ENCODE results near the gene C21orf58.
"Not testable (repeated sequence)": the region's sequence is repeated elsewhere in the genome, so short reads cannot be mapped to it uniquely, and the experiment has no call there.

C21orf58 gene

GRCh38 chr21:46324390-46325072 is 861 bp upstream of the C21orf58 start:
- peak; percentile 93 for DNase-seq
- ATAC-seq: peak; percentile 79

- ATAC-seq (no peak), DNase-seq (no peak)
Measured at GRCh38 chr21:46323227-46323709, 402 bp downstream of the C21orf58 start.

DNA sequence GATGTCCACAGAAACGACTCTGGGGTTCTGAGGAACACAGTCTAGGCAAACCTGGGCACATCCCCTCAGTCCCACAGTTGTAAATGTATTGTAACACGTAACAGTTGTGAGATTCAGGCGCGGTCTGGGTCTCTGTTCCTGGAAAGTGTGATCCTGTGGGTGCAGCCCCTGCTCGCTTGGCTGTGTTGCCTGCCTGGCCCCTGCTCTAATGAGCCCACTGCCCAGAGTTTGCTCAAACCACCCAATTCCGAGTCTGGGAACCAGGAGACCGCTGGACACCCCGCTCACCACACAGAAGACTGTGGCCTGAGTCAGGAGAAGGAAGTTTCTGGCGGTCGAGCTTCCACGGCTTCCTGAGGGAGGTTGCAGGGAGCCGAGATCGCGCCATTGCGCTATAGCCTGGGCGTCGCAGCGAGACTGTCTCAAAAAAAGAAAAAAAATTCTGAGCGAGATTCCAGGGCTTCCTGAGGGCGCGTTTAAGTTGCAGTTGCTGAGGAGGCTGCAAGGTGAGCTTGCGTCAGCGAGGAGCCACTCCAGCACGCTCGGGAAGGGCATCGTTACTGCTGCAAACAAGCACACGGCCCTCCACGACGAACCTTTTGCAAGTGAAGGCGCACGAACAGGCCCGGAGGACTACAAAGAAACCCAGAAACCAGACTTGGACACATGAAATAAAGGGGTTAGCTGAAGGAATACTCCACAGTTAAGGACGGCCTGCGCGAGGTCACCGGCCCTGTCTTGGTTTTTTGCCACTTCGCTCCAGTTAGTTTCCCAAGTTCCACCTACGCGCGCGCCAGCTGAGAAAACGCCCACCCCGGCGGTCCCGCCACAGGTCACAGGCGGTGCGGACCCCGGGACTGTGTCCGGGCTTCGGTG is 1.1 kb downstream of the C21orf58 start:
- no peak for ATAC-seq
- DNase-seq: peak; percentile 46

- DNase-seq: no peak
- no peak for ATAC-seq
Measured at GRCh38 chr21:46320331-46320801, 3.3 kb downstream of the C21orf58 start.

DNA sequence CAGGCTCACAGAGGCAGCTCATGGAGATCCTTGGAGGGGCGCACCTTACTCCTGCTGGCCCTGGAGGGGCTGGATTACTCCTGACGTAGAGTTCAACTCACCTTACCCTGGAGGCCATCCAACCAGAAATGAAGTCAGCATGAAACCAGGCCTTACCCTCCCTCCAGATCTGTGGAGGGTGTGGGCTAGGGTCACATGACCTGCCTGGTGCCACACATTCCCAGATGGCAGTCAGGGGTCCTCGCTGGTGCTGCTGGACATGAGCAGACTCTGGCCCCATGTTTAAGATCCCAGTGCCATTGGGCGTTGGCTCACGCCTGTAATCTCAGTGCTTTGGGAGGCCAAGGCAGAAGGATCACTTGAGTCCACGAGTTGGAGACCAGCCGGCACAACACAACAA is 4.5 kb downstream of the C21orf58 start:
- no peak for ATAC-seq
- no peak for DNase-seq

DNA sequence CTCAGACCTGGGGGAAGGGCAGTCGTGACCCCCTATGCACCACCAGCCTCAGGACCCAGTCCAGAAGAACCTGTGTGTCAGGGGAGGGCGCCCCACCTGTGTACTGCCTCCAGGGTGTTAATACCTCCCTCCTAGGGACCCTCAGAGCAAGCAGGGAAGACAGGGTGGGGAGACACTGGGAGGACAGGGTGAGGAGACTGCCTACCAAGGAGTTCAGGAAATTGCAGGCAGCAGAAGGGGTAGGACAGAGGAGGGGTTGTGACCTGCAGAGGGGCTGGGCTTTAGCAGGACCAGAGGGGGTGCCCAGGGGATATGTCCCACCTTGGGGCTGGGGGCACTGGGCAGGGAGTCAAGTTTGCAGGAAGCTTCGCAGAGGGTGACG is 5.2 kb downstream of the C21orf58 start:
- DNase-seq: no peak
- ATAC-seq: no peak

GRCh38 chr21:46317710-46318463 is 5.8 kb downstream of the C21orf58 start:
- no peak for ATAC-seq

DNA sequence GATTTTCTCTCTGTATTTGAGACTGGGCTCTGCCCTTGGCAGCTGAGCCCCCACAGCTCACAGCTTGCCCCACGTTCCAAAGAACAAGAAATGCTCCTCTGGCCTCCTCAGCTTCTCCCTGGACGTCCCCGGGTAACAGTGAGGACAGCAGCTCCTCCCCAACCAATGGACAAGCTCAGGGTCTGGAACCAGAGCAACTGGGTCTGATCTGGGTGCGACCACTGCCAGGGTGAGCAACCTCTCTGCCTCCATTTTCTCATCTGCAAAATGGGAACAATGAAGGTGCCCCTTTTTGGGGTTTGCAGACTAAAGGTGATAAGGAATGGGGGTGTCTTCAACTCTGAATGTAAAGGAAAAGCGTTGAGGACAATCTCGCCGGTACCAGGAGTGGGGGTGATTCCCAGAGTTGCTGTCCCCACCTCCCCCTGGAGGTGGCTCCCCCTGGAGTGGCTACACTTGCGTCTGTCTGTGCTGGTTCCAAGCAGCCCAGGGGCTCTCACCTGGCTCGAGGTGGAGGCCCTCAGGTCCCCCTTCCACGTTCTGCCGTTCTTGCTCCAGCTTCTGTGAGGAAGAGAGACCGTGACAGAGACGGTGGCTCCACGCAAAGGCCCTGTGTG is 6.9 kb downstream of the C21orf58 start:
- ATAC-seq: no peak
- DNase-seq: no peak

More at GRCh38 chr21:46317710-46318463, 5.8 kb downstream of the C21orf58 start:
- no peak for DNase-seq

- ATAC-seq: no peak
- DNase-seq: no peak
Measured at GRCh38 chr21:46314441-46315020, 9.1 kb downstream of the C21orf58 start.

DNA sequence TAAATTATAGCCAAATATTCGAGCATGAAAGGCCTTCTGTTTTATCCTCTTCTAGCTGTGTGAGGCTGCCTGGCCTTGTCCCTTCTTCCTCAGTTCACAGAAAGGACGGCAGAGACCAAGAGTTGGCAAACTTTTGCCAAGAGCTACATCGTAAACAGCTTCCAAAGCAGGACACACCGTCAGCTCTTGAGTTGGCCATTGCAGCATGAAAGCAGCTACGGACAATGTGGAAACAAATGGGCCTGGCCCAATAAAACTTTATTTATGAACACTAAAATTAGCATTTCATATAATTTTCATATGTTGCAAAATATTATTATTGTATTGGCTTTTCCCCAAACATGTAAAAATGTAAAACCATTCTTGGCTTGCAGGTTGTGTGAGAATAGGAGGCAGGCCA is 10.7 kb downstream of the C21orf58 start:
- no peak for ATAC-seq

DNA sequence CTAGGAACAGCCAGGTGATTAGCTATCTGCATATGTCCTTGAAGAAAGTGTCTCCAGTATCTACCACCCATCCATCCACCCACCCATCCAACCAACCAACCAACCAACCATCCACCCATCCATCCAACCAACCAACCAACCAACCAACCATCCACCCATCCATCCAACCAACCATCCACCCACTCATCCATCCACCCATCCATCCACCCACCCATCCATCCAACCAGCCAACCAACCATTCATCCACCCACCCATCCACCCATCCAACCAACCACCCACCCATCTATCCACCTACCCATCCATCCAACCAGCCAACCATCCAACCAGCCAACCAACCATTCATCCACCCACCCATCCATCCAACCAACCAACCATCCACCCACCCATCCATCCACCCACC is 12.1 kb downstream of the C21orf58 start:
- no peak for ATAC-seq
- DNase-seq: no peak

More for the DNA sequence above, 10.7 kb downstream of the C21orf58 start:
- no peak for DNase-seq

DNA sequence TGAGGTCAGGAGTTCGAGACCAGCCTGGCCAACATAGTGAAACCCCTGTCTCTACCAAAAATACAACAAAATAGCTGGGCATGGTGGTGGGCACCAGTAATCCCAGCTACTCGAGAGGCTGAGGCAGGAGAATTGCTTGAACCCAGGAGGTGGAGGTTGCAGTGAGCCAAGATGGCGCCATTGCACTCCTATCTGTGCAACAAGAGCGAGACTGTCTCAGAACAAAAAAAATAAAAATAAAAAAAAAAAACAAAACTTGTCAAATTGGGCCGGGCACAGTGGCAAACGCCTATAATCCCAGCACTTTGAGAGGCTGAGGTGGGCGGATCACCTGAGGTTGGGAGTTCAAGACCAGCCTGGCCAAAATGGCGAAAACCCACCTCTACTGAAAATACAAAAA is 13.4 kb downstream of the C21orf58 start:
- DNase-seq, ATAC-seq: not testable (repeated sequence)

GRCh38 chr21:46308431-46308830 is 15.2 kb downstream of the C21orf58 start:
- DNase-seq (no peak), ATAC-seq (no peak)

DNA sequence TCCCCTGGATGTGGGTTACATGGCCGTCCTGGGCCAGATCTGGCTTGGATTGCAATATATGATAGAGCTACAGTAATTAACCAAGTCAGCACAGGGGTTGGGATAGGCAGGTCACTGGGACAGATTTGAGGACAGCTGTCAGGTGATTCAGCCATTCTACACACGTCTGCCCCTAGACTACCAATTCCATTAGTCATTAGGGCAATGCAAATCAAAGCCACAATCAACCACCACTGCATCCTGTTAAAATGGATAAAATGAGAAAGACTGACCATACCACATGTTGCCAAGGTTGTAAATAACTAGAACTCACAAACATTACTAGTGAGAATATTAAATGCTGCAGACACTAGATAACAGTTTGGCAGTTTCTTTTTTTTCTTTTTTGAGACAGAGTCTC is 16.0 kb downstream of the C21orf58 start:
- DNase-seq (no peak), ATAC-seq (peak; percentile 82)

GRCh38 chr21:46304955-46305354 is 18.7 kb downstream of the C21orf58 start:
- no peak for ATAC-seq
- DNase-seq: no peak

DNA sequence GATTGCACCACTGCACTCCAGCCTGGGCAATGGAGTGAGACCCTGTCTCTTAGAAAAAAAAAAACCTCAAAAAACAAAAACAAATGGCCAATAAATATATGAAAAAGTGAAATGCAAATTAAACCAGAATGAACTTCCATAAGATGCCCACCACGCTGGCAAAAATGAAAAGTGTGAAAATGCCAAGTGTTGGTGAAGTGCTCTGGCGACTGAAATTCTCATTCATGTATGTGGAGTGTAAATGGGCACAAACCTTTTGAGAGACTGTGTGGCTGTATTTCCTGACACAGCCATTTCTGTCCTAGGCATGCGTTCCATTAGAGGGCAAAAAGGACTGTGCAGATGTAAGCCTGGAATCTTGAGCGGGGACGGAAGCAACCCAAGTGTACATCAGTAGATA is 19.2 kb downstream of the C21orf58 start:
- DNase-seq: no peak
- no peak for ATAC-seq

DNA sequence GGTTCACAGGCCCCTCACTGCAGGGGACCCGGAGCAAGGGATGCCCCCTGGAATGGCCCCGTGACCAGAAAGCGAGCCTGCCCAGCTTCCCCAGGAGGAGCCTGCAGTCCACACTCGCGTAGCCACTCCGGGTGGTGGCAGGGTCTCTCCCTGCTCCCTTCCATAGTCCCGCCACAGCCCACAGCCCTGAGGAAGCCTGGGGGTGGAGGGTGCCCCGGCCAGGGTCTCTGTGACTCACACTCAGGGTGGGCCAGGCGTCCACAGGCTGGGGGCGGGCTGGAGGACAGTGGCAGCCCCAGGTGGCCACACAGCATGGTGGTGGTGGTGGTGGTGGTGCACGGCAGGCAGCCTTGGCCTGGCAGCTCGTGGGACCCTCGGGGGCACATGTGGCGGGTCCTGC is 21.9 kb downstream of the C21orf58 start:
- ATAC-seq (no peak), DNase-seq (no peak)

GRCh38 chr21:46299167-46299566 is 24.5 kb downstream of the C21orf58 start:
- no peak for ATAC-seq

GRCh38 chr21:46297338-46298271 is 26.1 kb downstream of the C21orf58 start:
- ATAC-seq (peak; percentile 11), DNase-seq (peak; percentile 25)

More at GRCh38 chr21:46299167-46299566, 24.5 kb downstream of the C21orf58 start:
- DNase-seq: no peak

DNA sequence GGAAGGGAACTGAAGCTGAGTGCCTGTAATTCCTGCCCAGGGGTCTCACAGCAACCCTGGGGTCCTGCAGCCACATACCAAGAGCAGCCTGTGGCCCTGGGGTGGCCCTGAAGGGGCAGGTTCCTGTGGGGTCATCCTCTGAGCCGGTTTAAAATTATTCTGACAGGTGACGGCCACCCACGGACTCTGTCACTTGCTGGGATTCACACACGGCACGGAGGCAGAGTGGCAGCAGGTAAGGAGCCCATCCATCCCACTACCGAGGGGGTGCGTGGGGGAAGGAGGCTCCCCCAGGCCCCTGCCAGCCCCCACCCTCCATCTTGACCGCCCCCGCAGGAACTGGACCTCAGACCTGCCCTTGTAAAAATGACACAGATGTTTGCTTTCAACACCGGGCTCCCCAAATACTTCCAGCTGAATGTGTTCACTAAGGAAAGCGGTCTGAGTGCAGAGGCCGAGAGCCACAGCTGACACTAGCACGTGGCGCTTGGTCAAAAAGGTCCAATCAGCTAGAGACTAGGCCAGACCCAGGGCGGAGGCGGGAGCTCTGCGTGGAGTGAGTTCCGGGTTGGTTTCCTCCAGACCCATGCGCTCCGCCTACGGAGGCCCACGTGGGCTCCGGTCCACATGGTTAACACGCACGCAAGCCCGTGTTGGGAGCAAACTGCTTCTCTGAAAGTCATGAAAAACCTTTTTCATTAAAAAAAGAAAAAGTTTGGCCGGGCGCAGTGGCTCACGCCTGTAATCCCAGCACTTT is 27.5 kb downstream of the C21orf58 start:
- peak; percentile 82 for ATAC-seq
- peak; percentile 68 for DNase-seq
